Effector memory CD8-positive, alpha-beta T cell (primary cell): ENCODE data around the gene PBLD.
"Not testable (repeated sequence)": the region's sequence is repeated elsewhere in the genome, so short reads cannot be mapped to it uniquely, and the experiment has no call there.

Experiments used
- ATAC-seq: fragments of 150-1000 bp; cut with Tn5 transposase; replicated peaks from 2 replicates; pipeline ENCODE4 v1.10.0; 2021; ENCODE audit warnings: mild to moderate bottlenecking, moderate library complexity
- DNase-seq, 3 experiments: peaks; one replicate each; pipeline ENCODE4 v3.0.0; 2021
- H3K27ac Mint-ChIP-seq, 2 donors: one replicate each; pipeline ENCODE4 v1.8.0; 2022; ENCODE audit warnings: mild to moderate bottlenecking in 2 of 2, mixed read lengths in 2 of 2, moderate library complexity in 2 of 2
- H3K27me3 Mint-ChIP-seq, 2 donors: one replicate each; pipeline ENCODE4 v1.8.0; 2022; ENCODE audit warnings: mixed read lengths in 2 of 2
- H3K36me3 Mint-ChIP-seq: one replicate; pipeline ENCODE4 v1.8.0; 2022; ENCODE audit warnings: mild to moderate bottlenecking, moderate library complexity, mixed read lengths; ENCODE audit not compliant: insufficient read depth
- H3K4me1 Mint-ChIP-seq, 2 donors: one replicate each; pipeline ENCODE4 v1.8.0; 2022; ENCODE audit warnings: low read depth in 2 of 2, mixed read lengths in 2 of 2
- H3K4me3 Mint-ChIP-seq, 2 donors: one replicate each; pipeline ENCODE4 v1.8.0; 2022; ENCODE audit warnings: mild to moderate bottlenecking in 2 of 2, mixed read lengths in 2 of 2, moderate library complexity in 2 of 2
- H3K9me3 Mint-ChIP-seq, 2 donors: one replicate each; pipeline ENCODE4 v1.8.0; 2022; ENCODE audit warnings: mixed read lengths in 2 of 2

Gene PBLD

GRCh38 chr10:68249297-68249696, 83.4 kb downstream of the PBLD start:
- Mint-ChIP-seq H3K4me1 (no peaks in the 10 kb centered on the region), H3K27ac (no peak overlapping the region), H3K9me3 (no peaks in the 10 kb centered on the region), H3K4me3 (no peak overlapping the region), H3K36me3 (peaks cover 3% of the 10 kb centered on the region), H3K27me3 (peaks cover 0 to 19% of the 10 kb centered on the region in 2 donors)
- ATAC-seq = no peak
- no peak for DNase-seq

DNA sequence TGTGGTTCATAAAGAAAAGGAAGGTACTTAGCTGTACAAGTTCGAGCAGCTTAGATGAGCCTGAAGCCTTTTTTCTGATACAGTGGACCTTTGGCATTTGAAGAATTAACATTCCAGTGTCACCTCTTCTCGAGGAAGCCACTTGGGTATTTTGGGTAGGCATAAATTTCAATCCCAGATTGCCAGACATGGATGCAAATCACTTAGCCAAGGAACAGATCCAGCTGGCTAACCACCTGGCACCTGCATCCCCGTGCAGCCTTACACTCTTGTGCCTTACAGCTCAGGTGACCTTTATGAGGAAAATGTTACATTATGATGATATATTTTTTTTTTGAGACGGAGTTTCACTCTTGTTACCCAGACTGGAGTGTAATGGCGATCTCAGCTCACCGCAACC, 84.8 kb downstream of the PBLD start:
- ATAC-seq (no peak), DNase-seq (no peak)
- Mint-ChIP-seq H3K36me3 (peaks cover 3% of the 10 kb centered on the region), H3K27ac (no peak overlapping the region), H3K4me3 (no peak overlapping the region), H3K27me3 (peaks cover 6 to 19% of the 10 kb centered on the region in 2 donors), H3K9me3 (no peaks in the 10 kb centered on the region), H3K4me1 (no peaks in the 10 kb centered on the region)

DNA sequence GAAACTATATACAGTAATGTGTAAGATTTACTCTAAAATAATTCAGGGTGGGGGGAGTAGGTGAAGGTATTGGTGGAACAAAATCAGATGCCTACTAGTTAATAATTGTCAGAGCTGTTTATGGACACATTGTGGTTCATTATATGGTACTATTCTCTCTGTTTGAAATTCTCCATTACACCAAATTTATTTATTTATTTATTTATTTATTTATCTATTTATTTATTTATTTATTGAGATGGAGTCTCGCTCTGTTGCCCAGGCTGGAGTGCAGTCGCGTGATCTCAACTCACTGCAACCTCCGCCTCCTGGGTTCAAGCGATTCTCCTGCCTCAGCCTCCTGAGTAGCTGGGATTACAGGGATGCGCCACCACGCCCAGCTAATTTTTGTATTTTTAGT, 86.3 kb downstream of the PBLD start:
- ATAC-seq, H3K4me3 Mint-ChIP-seq, H3K9me3 Mint-ChIP-seq, H3K27ac Mint-ChIP-seq, H3K4me1 Mint-ChIP-seq, DNase-seq, H3K36me3 Mint-ChIP-seq: not testable (repeated sequence)
- peaks cover 13 to 28% of the 10 kb centered on the region in 2 donors for H3K27me3 Mint-ChIP-seq

DNA sequence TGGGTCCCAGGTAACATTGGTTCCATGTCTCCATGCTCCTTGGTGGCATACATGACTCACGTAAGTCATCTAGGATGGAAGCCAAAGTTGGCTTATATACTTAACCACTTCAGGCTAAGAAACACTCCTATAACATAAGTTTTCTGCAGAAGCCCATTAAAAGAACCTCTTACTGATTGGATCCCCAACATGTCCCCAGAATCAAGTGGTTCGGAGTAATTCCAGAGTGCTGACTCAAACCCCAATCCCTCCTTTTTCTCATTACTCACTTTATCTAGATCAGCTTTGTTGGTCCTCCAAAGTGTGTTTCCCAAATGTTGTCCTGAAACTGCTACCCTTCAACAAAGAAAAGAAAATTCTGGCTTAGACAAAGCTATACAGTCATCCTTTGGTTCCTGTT, 90.7 kb downstream of the PBLD start:
- Mint-ChIP-seq H3K27ac (no peak overlapping the region), H3K9me3 (no peaks in the 10 kb centered on the region), H3K4me1 (no peaks in the 10 kb centered on the region), H3K27me3 (peaks cover 14 to 21% of the 10 kb centered on the region in 2 donors), H3K36me3 (no peaks in the 10 kb centered on the region), H3K4me3 (no peak overlapping the region)
- no peak for DNase-seq
- ATAC-seq = no peak

- no peaks in the 10 kb centered on the region for H3K4me1 Mint-ChIP-seq
- no peaks in the 10 kb centered on the region for H3K9me3 Mint-ChIP-seq
- no peak for DNase-seq
- H3K27ac Mint-ChIP-seq = no peak overlapping the region
- no peak for ATAC-seq
- H3K36me3 Mint-ChIP-seq = no peaks in the 10 kb centered on the region
- H3K4me3 Mint-ChIP-seq = no peak overlapping the region
- peaks cover 14% of the 10 kb centered on the region in 2 donors for H3K27me3 Mint-ChIP-seq
These were observed 93.1 kb downstream of the PBLD start for GRCh38 chr10:68239596-68240150.

GRCh38 chr10:68239069-68239468, 93.7 kb downstream of the PBLD start:
- Mint-ChIP-seq H3K9me3 (no peaks in the 10 kb centered on the region), H3K27me3 (peaks cover 14% of the 10 kb centered on the region in 2 donors), H3K4me1 (no peaks in the 10 kb centered on the region), H3K36me3 (no peaks in the 10 kb centered on the region), H3K27ac (no peak overlapping the region), H3K4me3 (no peak overlapping the region)
- DNase-seq (no peak), ATAC-seq (no peak)

DNA sequence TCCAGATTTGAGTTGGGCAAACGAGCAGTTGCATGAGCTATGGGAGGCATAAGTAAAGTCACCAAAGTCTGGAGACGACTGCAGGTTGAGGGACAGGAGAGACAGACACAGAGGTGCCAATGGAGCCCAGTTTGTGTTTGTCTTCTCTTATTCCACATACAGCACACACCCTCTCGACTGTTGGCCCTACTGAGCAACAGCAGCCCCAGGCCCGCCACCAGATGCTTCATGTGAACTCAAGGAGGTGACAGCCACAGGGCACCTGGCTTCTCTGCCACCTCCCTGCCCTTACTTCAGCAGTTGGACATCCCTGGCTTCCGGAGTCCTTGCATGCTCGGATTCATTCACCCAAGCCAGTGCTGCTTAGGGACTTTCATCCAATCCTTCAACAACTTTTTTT, 94.4 kb downstream of the PBLD start:
- Mint-ChIP-seq H3K27me3 (peaks cover 16 to 21% of the 10 kb centered on the region in 2 donors), H3K9me3 (no peaks in the 10 kb centered on the region), H3K27ac (no peak overlapping the region), H3K4me1 (no peaks in the 10 kb centered on the region), H3K36me3 (no peaks in the 10 kb centered on the region), H3K4me3 (no peak overlapping the region)
- no peak for ATAC-seq
- DNase-seq = no peak

DNA sequence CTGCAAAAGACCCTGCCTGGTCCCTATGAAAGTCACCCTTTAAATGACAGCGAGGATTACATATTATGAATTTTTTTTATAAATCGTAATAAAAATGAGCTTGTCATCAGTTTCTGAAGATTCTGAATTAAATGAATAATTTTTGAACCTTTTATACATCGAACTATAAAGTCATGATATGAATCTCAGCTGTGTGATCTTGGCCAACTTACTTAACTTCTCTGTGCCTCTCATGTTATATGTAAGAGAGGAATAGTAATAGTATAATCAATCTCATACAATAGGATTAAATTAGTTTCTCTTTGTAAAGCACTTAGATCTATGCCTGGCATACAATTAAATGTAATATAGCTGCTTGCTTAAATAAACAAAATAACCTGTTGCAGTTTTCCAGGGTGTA, 95.6 kb downstream of the PBLD start:
- no peak for DNase-seq
- H3K27me3 Mint-ChIP-seq = peaks cover 25 to 30% of the 10 kb centered on the region in 2 donors
- no peaks in the 10 kb centered on the region for H3K36me3 Mint-ChIP-seq
- no peak overlapping the region for H3K4me3 Mint-ChIP-seq
- ATAC-seq = no peak
- no peaks in the 10 kb centered on the region for H3K9me3 Mint-ChIP-seq
- H3K4me1 Mint-ChIP-seq = no peaks in the 10 kb centered on the region
- no peak overlapping the region for H3K27ac Mint-ChIP-seq

GRCh38 chr10:68235581-68235980, 97.1 kb downstream of the PBLD start:
- no peaks in the 10 kb centered on the region for H3K36me3 Mint-ChIP-seq
- H3K9me3 Mint-ChIP-seq = no peaks in the 10 kb centered on the region
- H3K4me3 Mint-ChIP-seq = no peak overlapping the region
- no peak overlapping the region for H3K27ac Mint-ChIP-seq
- ATAC-seq (no peak), DNase-seq (no peak)
- H3K27me3 Mint-ChIP-seq = peaks cover 29 to 33% of the 10 kb centered on the region in 2 donors
- peaks cover 3 to 4% of the 10 kb centered on the region in 2 donors for H3K4me1 Mint-ChIP-seq

DNA sequence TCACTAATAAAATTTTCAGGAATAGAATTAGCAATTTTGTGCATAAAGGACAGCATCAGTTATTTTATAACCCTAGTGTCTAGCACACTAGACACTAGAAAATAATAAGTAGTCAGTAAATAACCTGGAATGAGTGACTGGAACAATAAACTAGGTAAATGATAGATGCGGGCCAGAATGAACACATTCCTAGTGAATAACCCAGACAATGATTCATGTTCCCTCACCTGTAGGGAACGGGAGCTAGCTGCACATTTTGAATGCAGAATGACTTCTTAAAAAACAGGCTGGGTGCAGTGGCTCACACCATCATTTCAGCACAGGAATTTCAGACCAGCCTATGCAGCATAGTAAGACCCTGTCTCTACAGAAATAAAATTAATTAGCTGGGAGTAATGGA, 97.6 kb downstream of the PBLD start:
- DNase-seq (no peak), ATAC-seq (no peak)
- Mint-ChIP-seq H3K27me3 (peaks cover 30 to 36% of the 10 kb centered on the region in 2 donors), H3K36me3 (no peaks in the 10 kb centered on the region), H3K27ac (no peak overlapping the region), H3K9me3 (no peaks in the 10 kb centered on the region), H3K4me3 (no peak overlapping the region), H3K4me1 (peaks cover 3 to 4% of the 10 kb centered on the region in 2 donors)

GRCh38 chr10:68233046-68233445, 99.7 kb downstream of the PBLD start:
- DNase-seq = no peak
- H3K4me3 Mint-ChIP-seq = no peak overlapping the region
- ATAC-seq = no peak
- H3K36me3 Mint-ChIP-seq = no peaks in the 10 kb centered on the region
- peaks cover 43 to 55% of the 10 kb centered on the region in 2 donors for H3K27me3 Mint-ChIP-seq
- H3K4me1 Mint-ChIP-seq = peaks cover 3 to 4% of the 10 kb centered on the region in 2 donors
- no peaks in the 10 kb centered on the region for H3K9me3 Mint-ChIP-seq
- H3K27ac Mint-ChIP-seq = no peak overlapping the region
